IMR-90 (cell line): ENCODE data around the gene HMGN1. TPM values are rescaled to one million over a fixed set of nuclear protein-coding genes. Genes with fewer than 3 reads are reported as not detected.

ENCODE experiments used
- ATAC-seq: fragments of 200-7000 bp; cut with Tn5 transposase; 2 replicates; pipeline ENCODE4 v1.9.1; 2020; ENCODE audit warnings: low read depth, mild to moderate bottlenecking, moderate library complexity
- BruUV-seq: library from RNA; stranded (reverse); fragments of 400-500 nt; replicated peaks from 2 replicates; lab custom pipeline; 2021; lab: Mats Ljungman, UMichigan
- CTCF ChIA-PET: fragments of 300-600 bp; formaldehyde crosslinking; extraction: SDS; loops from one replicate; lab custom pipeline; 2021; ENCODE audit warnings: antibody characterized with exemption; lab: Yijun Ruan, JAX
- POLR2A ChIA-PET: fragments of 300-600 bp; sonication (Branson Sonifier 250); formaldehyde crosslinking; loops from one replicate; lab custom pipeline; 2022; ENCODE audit warnings: antibody characterized with exemption; ENCODE audit not compliant: unreplicated experiment; lab: Charles Lee
- DNase-seq: peaks from one replicate; pipeline ENCODE4 v3.0.0; 2013
- H2AFZ ChIP-seq: replicated peaks from 2 replicates; pipeline ENCODE3; 2013; ENCODE audit warnings: low read length, mild to moderate bottlenecking; ENCODE audit not compliant: poor library complexity
- H2AK5ac ChIP-seq: 2 replicates; pipeline ENCODE4 v1.6.1; 2013; ENCODE audit warnings: low read depth, low read length, inconsistent platforms
- H2AK9ac ChIP-seq: replicated peaks from 2 replicates; pipeline ENCODE3; 2013; ENCODE audit warnings: mild to moderate bottlenecking, low read depth, low read length, moderate library complexity; ENCODE audit not compliant: poor library complexity
- H2BK120ac ChIP-seq: 2 replicates; pipeline ENCODE4 v1.6.1; 2013; ENCODE audit warnings: low read depth, low read length, inconsistent platforms
- H2BK15ac ChIP-seq: 3 replicates; pipeline ENCODE4 v1.6.1; 2013; ENCODE audit warnings: low read depth, low read length, inconsistent platforms
- H2BK20ac ChIP-seq: 2 replicates; pipeline ENCODE4 v1.6.1; 2013; ENCODE audit warnings: low read depth, mild to moderate bottlenecking, inconsistent platforms, low read length, moderate library complexity
- H2BK5ac ChIP-seq: 2 replicates; pipeline ENCODE4 v1.6.1; 2013; ENCODE audit warnings: mild to moderate bottlenecking, low read depth, low read length, inconsistent platforms; ENCODE audit not compliant: poor library complexity, severe bottlenecking
- H3K14ac ChIP-seq: replicated peaks from 2 replicates; pipeline ENCODE4 v1.6.1; 2013; ENCODE audit warnings: low read depth, low read length, inconsistent platforms
- H3K18ac ChIP-seq: 2 replicates; pipeline ENCODE4 v1.6.1; 2013; ENCODE audit warnings: low read depth, low read length, control low read depth
- H3K23ac ChIP-seq: 2 replicates; pipeline ENCODE4 v1.6.1; 2013; ENCODE audit warnings: low read depth, low read length, inconsistent platforms
- H3K27ac ChIP-seq: 2 replicates; pipeline ENCODE4 v1.5.1; 2013; ENCODE audit warnings: mild to moderate bottlenecking, control low read depth, low read length; ENCODE audit not compliant: insufficient read depth
- H3K27me3 ChIP-seq: 2 replicates; pipeline ENCODE4 v1.6.1; 2013; ENCODE audit warnings: low read length; ENCODE audit not compliant: control insufficient read depth, insufficient read depth
- H3K36me3 ChIP-seq: 2 replicates; pipeline ENCODE4 v1.6.1; 2013; ENCODE audit warnings: low read length, mixed read lengths; ENCODE audit not compliant: control insufficient read depth, insufficient read depth
- H3K4ac ChIP-seq: 2 replicates; pipeline ENCODE4 v1.6.1; 2013; ENCODE audit warnings: low read depth, low read length, inconsistent platforms
- H3K4me1 ChIP-seq: 2 replicates; pipeline ENCODE4 v1.6.1; 2013; ENCODE audit warnings: low read length, mixed read lengths; ENCODE audit not compliant: control insufficient read depth, insufficient read depth
- H3K4me2 ChIP-seq: 2 replicates; pipeline ENCODE4 v1.6.1; 2013; ENCODE audit warnings: low read depth, mild to moderate bottlenecking, control low read depth, low read length, moderate library complexity
- H3K4me3 ChIP-seq: 2 replicates; pipeline ENCODE4 v1.5.1; 2013; ENCODE audit warnings: low read depth, mild to moderate bottlenecking, control low read depth, low read length, moderate library complexity; ENCODE audit not compliant: insufficient read depth
- H3K56ac ChIP-seq: 2 replicates; pipeline ENCODE4 v1.6.1; 2013; ENCODE audit warnings: low read length, inconsistent platforms; ENCODE audit not compliant: insufficient read depth; ENCODE audit errors: extremely low read depth
- H3K79me1 ChIP-seq, 2 experiments: 2 replicates each; pipeline ENCODE4 v1.6.1; 2013; ENCODE audit warnings: low read length in 2 of 2, inconsistent platforms in 1 of 2, low read depth in 1 of 2
- H3K9ac ChIP-seq: 2 replicates; pipeline ENCODE4 v1.6.1; 2013; ENCODE audit warnings: low read depth, low read length, control low read depth
- H3K9me1 ChIP-seq: 2 replicates; pipeline ENCODE4 v1.6.1; 2013; ENCODE audit warnings: low read length, inconsistent platforms; ENCODE audit not compliant: insufficient read depth
- H3K9me3 ChIP-seq: 2 replicates; pipeline ENCODE4 v1.6.1; 2013; ENCODE audit warnings: low read length; ENCODE audit not compliant: control insufficient read depth, insufficient read depth
- H4K20me1 ChIP-seq: 2 replicates; pipeline ENCODE4 v1.6.1; 2013; ENCODE audit warnings: low read length, inconsistent platforms; ENCODE audit not compliant: insufficient read depth
- H4K5ac ChIP-seq: 2 replicates; pipeline ENCODE4 v1.6.1; 2013; ENCODE audit warnings: mild to moderate bottlenecking, low read depth, low read length, control low read depth
- H4K8ac ChIP-seq, 2 experiments: 2 replicates each; pipeline ENCODE4 v1.6.1; 2013; ENCODE audit warnings: low read depth in 2 of 2, low read length in 2 of 2, control low read depth in 1 of 2, inconsistent platforms in 1 of 2
- H4K91ac ChIP-seq: 2 replicates; pipeline ENCODE4 v1.6.1; 2013; ENCODE audit warnings: low read depth, low read length, inconsistent platforms; ENCODE audit not compliant: insufficient read depth
- MAZ ChIP-seq: IDR thresholded peaks from 2 replicates; pipeline ENCODE4 v1.6.1; 2012; ENCODE audit warnings: low read depth, mild to moderate bottlenecking, low read length, improper control_type of control experiment, moderate library complexity, borderline replicate concordance
- POLR2A ChIP-seq: IDR thresholded peaks from 2 replicates; pipeline ENCODE4 v1.6.1; 2012; ENCODE audit warnings: mild to moderate bottlenecking, low read depth, low read length
- WGBS, 2 experiments: methylation state at CpG; one replicate each; pipeline versions ENCODE4 v1.1.5 to v1.1.7; 2013; ENCODE audit warnings: missing lambda C conversion rate in 2 of 2; ENCODE audit not compliant: insufficient read length in 1 of 2; ENCODE audit errors: extremely low coverage in 2 of 2; 5-methylcytosine and 5-hydroxymethylcytosine counted together
- dilution Hi-C: fragments of 300-500 bp; cut with HindIII; formaldehyde crosslinking; loops from one replicate; pipeline ENCODE4 v1.14.3; 2018; ENCODE audit warnings: low sequenced_read_pairs; ENCODE audit not compliant: unreplicated experiment
- in situ Hi-C: fragments of 300-500 bp; cut with MboI; formaldehyde crosslinking; loops from 3 replicates; pipeline ENCODE4 v1.14.3; 2019; ENCODE audit warnings: low sequenced_read_pairs, inconsistent platforms, mixed read lengths
- intact Hi-C: fragments of 100-400 bp; cut with micrococcal nuclease; formaldehyde crosslinking; loops from 2 replicates; pipeline ENCODE4 v1.10.0; 2022
- polyA plus RNA-seq, 3 experiments: library from polyadenylated mRNA; depleted of rRNA; stranded (reverse); fragments of >200 nt; gene quantifications; 2 replicates each; pipeline ENCODE4 v1.2.3, GENCODE V29; 2012; ENCODE audit warnings: low replicate concordance in 1 of 3
- total RNA-seq: library from RNA; depleted of rRNA; stranded (reverse); fragments of >200 nt; gene quantifications from 2 replicates; pipeline ENCODE4 v1.2.3, GENCODE V29; 2012

The HMGN1 gene
- total and polyA plus RNA-seq, 2 of the 4 experiments (the other 2 are of a cell fraction) = 55.2 to 155 TPM

DNA sequence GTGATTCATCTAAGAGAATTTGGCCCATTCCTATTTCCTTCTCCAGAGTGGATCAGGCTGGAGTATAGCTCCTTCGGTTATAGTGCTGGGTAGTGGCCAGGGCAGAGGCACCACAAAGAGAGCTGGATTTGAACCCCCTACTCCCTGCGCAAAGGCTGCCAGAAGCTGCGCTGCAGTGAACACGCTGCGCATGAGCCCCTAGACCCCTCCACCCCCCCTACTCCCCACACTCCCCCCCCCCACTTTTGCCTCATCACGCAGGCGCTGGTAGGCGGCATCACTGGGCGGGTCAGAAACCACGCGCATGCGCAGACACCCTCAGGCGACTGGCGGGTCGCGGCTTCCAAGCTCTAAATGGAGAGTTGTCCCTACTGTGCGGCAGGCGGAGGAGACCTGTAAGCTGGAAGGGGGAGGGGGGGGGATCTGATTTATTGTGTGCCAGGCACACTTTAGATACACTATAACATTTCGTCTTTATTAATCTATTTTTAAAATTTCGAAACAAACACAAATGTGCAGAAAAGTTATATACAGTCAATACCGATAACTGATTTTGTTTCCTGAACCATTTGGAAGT is 38.7 kb upstream of the HMGN1 start:
- Histone ChIP-seq H3K4me3 (peak overlapping the region; percentile 56), H4K20me1 (peaks cover 17% of the 10 kb centered on the region), H2BK5ac (peak overlapping the region; percentile 77), H3K56ac (peak overlapping the region; percentile 82; the same call in 1 of the 2 replicates), H4K91ac (peak overlapping the region; percentile 73), H2AK9ac (no peak overlapping the region), H3K27me3 (no peaks in the 10 kb centered on the region), H2AK5ac (peak overlapping the region; percentile 59), H3K9ac (peak overlapping the region; percentile 83), H3K9me3 (no peaks in the 10 kb centered on the region), H3K36me3 (peaks cover 15% of the 10 kb centered on the region), H3K9me1 (peaks cover 15% of the 10 kb centered on the region), H3K23ac (peak overlapping the region; percentile 79), H3K14ac (peak overlapping the region; percentile 79; the same call in 1 of the 2 replicates), H2BK15ac (peak overlapping the region; percentile 94; the same call in 1 of the 3 replicates), H2AFZ (peak overlapping the region; percentile 92), H3K27ac (peak overlapping the region; percentile 82), H3K79me1 (peaks cover 16 to 63% of the 10 kb centered on the region in 2 experiments), H4K8ac (peak overlapping the region; percentile 81 to 98), H3K4me2 (peak overlapping the region; percentile 94), H2BK120ac (peak overlapping the region; percentile 65), H2BK20ac (0 out of 2 replicates have a peak overlapping the region, but pooled peaks have one; percentile 5), H4K5ac (peak overlapping the region; percentile 89), H3K4ac (peak overlapping the region; percentile 89), H3K4me1 (peaks cover 14% of the 10 kb centered on the region), H3K18ac (peak overlapping the region; percentile 56)
- TF ChIP-seq POLR2A (no peak), MAZ (peak; percentile 76; the same call in 1 of the 2 replicates)
- in situ Hi-C loops (loop anchor here (5.0 kb wide), 1 partner anchor 70 kb away; no protein-coding TSS in a partner anchor), intact Hi-C loops (loop anchor here (1.0 to 10.0 kb wide), 4 partner anchors 39 to 883 kb away; partner anchors contain the start of gene PSMG1), dilution Hi-C loops (no loop called here)
- CTCF ChIA-PET = interaction anchor here (0.6 to 0.7 kb wide), 2 partner anchors 24 to 41 kb away, joined by 4 read pairs; no protein-coding TSS in a partner anchor
- BruUV-seq = no TSS peak
- POLR2A ChIA-PET = interaction anchor here (0.5 to 0.6 kb wide), 3 partner anchors 39 to 140 kb away, joined by 3 to 7 read pairs (median 4); no protein-coding TSS in a partner anchor
- 0% methylated on average over 1 of the region's 21 CpGs; no CpG with 5 or more reads in 1 of the 2 experiments for WGBS, 2 experiments
- ATAC-seq (peak; percentile 54), DNase-seq (peak; percentile 81)
